ENCODE data around the gene TULP4.

DNA sequence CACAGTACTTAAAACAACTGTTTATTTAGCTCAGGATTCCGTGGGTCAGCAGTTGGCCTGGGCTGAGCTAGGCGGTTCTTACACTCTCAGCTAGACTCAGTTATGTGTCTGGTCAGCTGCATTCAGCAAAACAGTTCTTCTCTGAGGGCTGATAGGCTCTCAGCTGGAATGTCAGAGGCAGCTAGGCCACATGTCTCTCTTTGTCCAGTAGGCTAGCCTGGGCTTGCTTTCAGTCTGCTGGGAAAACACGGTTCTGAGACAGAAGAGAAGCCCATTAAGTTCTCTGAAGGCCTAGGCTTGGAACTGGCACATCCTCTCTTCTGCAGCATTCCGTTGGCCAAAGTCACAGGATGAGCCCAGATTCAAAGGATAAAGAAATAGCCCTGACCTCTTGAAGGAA is 65.6 kb downstream of the TULP4 start:
- TF ChIP-seq, protein P1, sequence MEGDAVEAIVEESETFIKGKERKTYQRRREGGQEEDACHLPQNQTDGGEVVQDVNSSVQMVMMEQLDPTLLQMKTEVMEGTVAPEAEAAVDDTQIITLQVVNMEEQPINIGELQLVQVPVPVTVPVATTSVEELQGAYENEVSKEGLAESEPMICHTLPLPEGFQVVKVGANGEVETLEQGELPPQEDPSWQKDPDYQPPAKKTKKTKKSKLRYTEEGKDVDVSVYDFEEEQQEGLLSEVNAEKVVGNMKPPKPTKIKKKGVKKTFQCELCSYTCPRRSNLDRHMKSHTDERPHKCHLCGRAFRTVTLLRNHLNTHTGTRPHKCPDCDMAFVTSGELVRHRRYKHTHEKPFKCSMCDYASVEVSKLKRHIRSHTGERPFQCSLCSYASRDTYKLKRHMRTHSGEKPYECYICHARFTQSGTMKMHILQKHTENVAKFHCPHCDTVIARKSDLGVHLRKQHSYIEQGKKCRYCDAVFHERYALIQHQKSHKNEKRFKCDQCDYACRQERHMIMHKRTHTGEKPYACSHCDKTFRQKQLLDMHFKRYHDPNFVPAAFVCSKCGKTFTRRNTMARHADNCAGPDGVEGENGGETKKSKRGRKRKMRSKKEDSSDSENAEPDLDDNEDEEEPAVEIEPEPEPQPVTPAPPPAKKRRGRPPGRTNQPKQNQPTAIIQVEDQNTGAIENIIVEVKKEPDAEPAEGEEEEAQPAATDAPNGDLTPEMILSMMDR (IDR thresholded peaks at IDR 0.05), result no peak
- TF ChIP-seq POLR2A (IDR thresholded peaks at IDR 0.05), result no peak
